ENCODE results near the gene SSTR4. TPM values are rescaled to one million over a fixed set of nuclear protein-coding genes. Genes with fewer than 3 reads are reported as not detected.

The SSTR4 gene
- total and polyA plus RNA-seq, 2 donors (not counting 1 experiment from before 2014, with no cell fraction given): not detected

GRCh38 chr20:23031346-23031745 is 3.8 kb upstream of the SSTR4 start:
- Histone ChIP-seq H4K20me1 (ENCODE audit: control insufficient read depth, extremely low read depth, insufficient read depth, low read length) (no peaks in the 10 kb centered on the region), H3K27ac (ENCODE audit: insufficient read depth, low read length) (no peak overlapping the region), H3K27me3 (ENCODE audit: control insufficient read depth, insufficient read depth, low read length) (peaks cover 8% of the 10 kb centered on the region), H3K4me1 (ENCODE audit: control insufficient read depth, extremely low read depth, insufficient read depth, low read length) (no peaks in the 10 kb centered on the region), H3K9me3 (ENCODE audit: control insufficient read depth, insufficient read depth, low read depth, low read length) (no peaks in the 10 kb centered on the region), H3K4me3 (replicated peaks in 1 of 4; ENCODE audit: control extremely low read depth in 1 of 4, insufficient read depth in 1 of 4, low read depth in 3 of 4, low read length in 4 of 4) (no peak overlapping the region), H3K36me3 (ENCODE audit: control insufficient read depth, insufficient read depth, low read length) (no peaks in the 10 kb centered on the region), H3K79me2 (ENCODE audit: control insufficient read depth, insufficient read depth, low read length) (no peaks in the 10 kb centered on the region), H3K9ac (ENCODE audit: insufficient read depth, low read length) (no peak overlapping the region), H3K4me2 (ENCODE audit: extremely low read depth, insufficient read depth, low read length) (no peak overlapping the region), H2AFZ (ENCODE audit: low read length) (no peak overlapping the region)
- DNase-seq (ENCODE audit: low read depth in 2 of 2): no peak
- TF ChIP-seq EZH2 (IDR thresholded peaks at IDR 0.05; ENCODE audit: low read length, missing control alignments): no peak
- TF ChIP-seq, protein P1, sequence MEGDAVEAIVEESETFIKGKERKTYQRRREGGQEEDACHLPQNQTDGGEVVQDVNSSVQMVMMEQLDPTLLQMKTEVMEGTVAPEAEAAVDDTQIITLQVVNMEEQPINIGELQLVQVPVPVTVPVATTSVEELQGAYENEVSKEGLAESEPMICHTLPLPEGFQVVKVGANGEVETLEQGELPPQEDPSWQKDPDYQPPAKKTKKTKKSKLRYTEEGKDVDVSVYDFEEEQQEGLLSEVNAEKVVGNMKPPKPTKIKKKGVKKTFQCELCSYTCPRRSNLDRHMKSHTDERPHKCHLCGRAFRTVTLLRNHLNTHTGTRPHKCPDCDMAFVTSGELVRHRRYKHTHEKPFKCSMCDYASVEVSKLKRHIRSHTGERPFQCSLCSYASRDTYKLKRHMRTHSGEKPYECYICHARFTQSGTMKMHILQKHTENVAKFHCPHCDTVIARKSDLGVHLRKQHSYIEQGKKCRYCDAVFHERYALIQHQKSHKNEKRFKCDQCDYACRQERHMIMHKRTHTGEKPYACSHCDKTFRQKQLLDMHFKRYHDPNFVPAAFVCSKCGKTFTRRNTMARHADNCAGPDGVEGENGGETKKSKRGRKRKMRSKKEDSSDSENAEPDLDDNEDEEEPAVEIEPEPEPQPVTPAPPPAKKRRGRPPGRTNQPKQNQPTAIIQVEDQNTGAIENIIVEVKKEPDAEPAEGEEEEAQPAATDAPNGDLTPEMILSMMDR (conservative IDR thresholded peaks at IDR 0.05 in 1 of 2, IDR thresholded peaks at IDR 0.05 in 1 of 2; ENCODE audit: low read depth in 1 of 2, low read length in 2 of 2): no peak

DNA sequence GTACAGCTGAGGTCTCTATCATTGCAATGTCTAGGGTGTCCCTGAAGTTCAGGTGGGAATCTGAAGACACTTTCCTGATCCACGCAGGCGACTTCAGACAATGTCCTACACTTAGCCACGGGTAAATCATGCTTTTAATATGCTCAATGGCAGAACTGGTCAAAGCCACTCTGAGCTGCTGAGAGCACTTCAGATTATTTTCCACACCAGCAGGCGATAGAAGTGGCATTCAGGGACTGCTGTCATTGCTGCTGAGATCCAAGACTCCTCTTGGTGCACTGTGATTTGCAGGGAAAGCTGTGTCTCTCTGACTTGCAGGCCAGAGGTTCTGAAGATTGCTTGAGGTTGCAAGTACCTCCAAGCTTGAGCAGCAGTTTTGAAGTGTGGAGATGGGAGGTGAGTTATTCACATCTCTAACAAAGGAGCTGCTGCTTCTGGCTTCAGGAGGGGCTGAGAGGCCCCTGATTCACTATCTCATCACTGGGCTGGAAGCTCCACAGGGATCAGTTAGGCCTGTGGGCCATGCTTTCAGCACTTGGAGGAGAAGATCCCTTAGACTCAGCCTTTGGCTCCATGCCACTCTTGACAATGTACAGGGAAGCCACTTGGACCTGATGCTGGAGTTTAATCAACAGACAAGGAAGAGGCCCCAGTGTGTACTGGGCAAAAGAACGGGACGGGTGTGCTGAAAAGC is 2.9 kb upstream of the SSTR4 start:
- Histone ChIP-seq H3K9ac (ENCODE audit: insufficient read depth, low read length) (no peak overlapping the region), H3K27ac (ENCODE audit: insufficient read depth, low read length) (no peak overlapping the region), H2AFZ (ENCODE audit: low read length) (no peak overlapping the region), H3K27me3 (ENCODE audit: control insufficient read depth, insufficient read depth, low read length) (peaks cover 10% of the 10 kb centered on the region), H3K36me3 (ENCODE audit: control insufficient read depth, insufficient read depth, low read length) (no peaks in the 10 kb centered on the region), H3K4me2 (ENCODE audit: extremely low read depth, insufficient read depth, low read length) (no peak overlapping the region), H3K4me3 (replicated peaks in 1 of 4; ENCODE audit: control extremely low read depth in 1 of 4, insufficient read depth in 1 of 4, low read depth in 3 of 4, low read length in 4 of 4) (no peak overlapping the region), H4K20me1 (ENCODE audit: control insufficient read depth, extremely low read depth, insufficient read depth, low read length) (no peaks in the 10 kb centered on the region), H3K9me3 (ENCODE audit: control insufficient read depth, insufficient read depth, low read depth, low read length) (no peaks in the 10 kb centered on the region), H3K4me1 (ENCODE audit: control insufficient read depth, extremely low read depth, insufficient read depth, low read length) (no peaks in the 10 kb centered on the region), H3K79me2 (ENCODE audit: control insufficient read depth, insufficient read depth, low read length) (no peaks in the 10 kb centered on the region)
- no peak for DNase-seq (ENCODE audit: low read depth in 2 of 2)
- TF ChIP-seq EZH2 (IDR thresholded peaks at IDR 0.05; ENCODE audit: low read length, missing control alignments): no peak
- TF ChIP-seq, protein P1 (conservative IDR thresholded peaks at IDR 0.05 in 1 of 2, IDR thresholded peaks at IDR 0.05 in 1 of 2; ENCODE audit: low read depth in 1 of 2, low read length in 2 of 2): no peak

GRCh38 chr20:23032750-23033078 is 2.4 kb upstream of the SSTR4 start:
- Histone ChIP-seq H4K20me1 (ENCODE audit: control insufficient read depth, extremely low read depth, insufficient read depth, low read length) (no peaks in the 10 kb centered on the region), H3K79me2 (ENCODE audit: control insufficient read depth, insufficient read depth, low read length) (no peaks in the 10 kb centered on the region), H3K27ac (ENCODE audit: insufficient read depth, low read length) (no peak overlapping the region), H2AFZ (ENCODE audit: low read length) (no peak overlapping the region), H3K9ac (ENCODE audit: insufficient read depth, low read length) (no peak overlapping the region), H3K4me3 (replicated peaks in 1 of 4; ENCODE audit: control extremely low read depth in 1 of 4, insufficient read depth in 1 of 4, low read depth in 3 of 4, low read length in 4 of 4) (no peak overlapping the region), H3K4me2 (ENCODE audit: extremely low read depth, insufficient read depth, low read length) (no peak overlapping the region), H3K27me3 (ENCODE audit: control insufficient read depth, insufficient read depth, low read length) (peaks cover 11% of the 10 kb centered on the region), H3K4me1 (ENCODE audit: control insufficient read depth, extremely low read depth, insufficient read depth, low read length) (no peaks in the 10 kb centered on the region), H3K9me3 (ENCODE audit: control insufficient read depth, insufficient read depth, low read depth, low read length) (no peaks in the 10 kb centered on the region), H3K36me3 (ENCODE audit: control insufficient read depth, insufficient read depth, low read length) (no peaks in the 10 kb centered on the region)
- no peak for DNase-seq (ENCODE audit: low read depth in 2 of 2)
- TF ChIP-seq, protein P1 (conservative IDR thresholded peaks at IDR 0.05 in 1 of 2, IDR thresholded peaks at IDR 0.05 in 1 of 2; ENCODE audit: low read depth in 1 of 2, low read length in 2 of 2): no peak
- TF ChIP-seq EZH2 (IDR thresholded peaks at IDR 0.05; ENCODE audit: low read length, missing control alignments): no peak
